CD4-positive, alpha-beta T cell treated with Interferon gamma for 1 hour (primary cell): ENCODE data around the gene DCBLD2.
"Not testable (repeated sequence)": the region's sequence is repeated elsewhere in the genome, so short reads cannot be mapped to it uniquely, and the experiment has no call there.

ENCODE experiments used
- DNase-seq: peaks from one replicate; pipeline ENCODE4 v3.0.0-alpha.2; 2020

DCBLD2 gene

GRCh38 chr3:98890965-98891910, 10.3 kb downstream of the DCBLD2 start:
- DNase-seq: no peak

- no peak for DNase-seq
Measured at GRCh38 chr3:98890181-98890835, 11.2 kb downstream of the DCBLD2 start.

GRCh38 chr3:98887684-98888083, 13.8 kb downstream of the DCBLD2 start:
- DNase-seq: no peak

- no peak for DNase-seq
Measured at GRCh38 chr3:98886525-98886924, 15.0 kb downstream of the DCBLD2 start.

- no peak for DNase-seq
Measured at GRCh38 chr3:98885851-98886250, 15.6 kb downstream of the DCBLD2 start.

- no peak for DNase-seq
Measured at GRCh38 chr3:98884675-98885371, 16.7 kb downstream of the DCBLD2 start.

GRCh38 chr3:98882614-98883333, 18.7 kb downstream of the DCBLD2 start:
- DNase-seq: not testable (repeated sequence)

- DNase-seq: no peak
Measured at GRCh38 chr3:98877132-98877531, 24.4 kb downstream of the DCBLD2 start.

- DNase-seq: no peak
Measured at GRCh38 chr3:98875535-98875934, 26.0 kb downstream of the DCBLD2 start.

GRCh38 chr3:98874602-98875249, 26.8 kb downstream of the DCBLD2 start:
- no peak for DNase-seq

GRCh38 chr3:98869391-98869790, 32.1 kb downstream of the DCBLD2 start:
- DNase-seq: no peak

GRCh38 chr3:98857971-98858370, 43.5 kb downstream of the DCBLD2 start:
- not testable (repeated sequence) for DNase-seq

- not testable (repeated sequence) for DNase-seq
Measured at GRCh38 chr3:98857258-98857657, 44.2 kb downstream of the DCBLD2 start.

GRCh38 chr3:98856724-98857123, 44.8 kb downstream of the DCBLD2 start:
- DNase-seq: no peak

GRCh38 chr3:98855806-98856400, 45.6 kb downstream of the DCBLD2 start:
- DNase-seq: no peak

- no peak for DNase-seq
Measured at GRCh38 chr3:98848108-98848507, 53.4 kb downstream of the DCBLD2 start.

- no peak for DNase-seq
Measured at GRCh38 chr3:98846101-98846500, 55.4 kb downstream of the DCBLD2 start.

GRCh38 chr3:98843266-98843959, 58.1 kb downstream of the DCBLD2 start:
- DNase-seq: no peak

GRCh38 chr3:98839846-98840245, 61.6 kb downstream of the DCBLD2 start:
- no peak for DNase-seq

- DNase-seq: not testable (repeated sequence)
Measured at GRCh38 chr3:98831060-98831459, 70.4 kb downstream of the DCBLD2 start.

GRCh38 chr3:98829246-98829832, 72.2 kb downstream of the DCBLD2 start:
- no peak for DNase-seq
